Measurements from ENCODE around the gene BFAR.
"Not testable (repeated sequence)": the region's sequence is repeated elsewhere in the genome, so short reads cannot be mapped to it uniquely, and the experiment has no call there.

BFAR gene

DNA sequence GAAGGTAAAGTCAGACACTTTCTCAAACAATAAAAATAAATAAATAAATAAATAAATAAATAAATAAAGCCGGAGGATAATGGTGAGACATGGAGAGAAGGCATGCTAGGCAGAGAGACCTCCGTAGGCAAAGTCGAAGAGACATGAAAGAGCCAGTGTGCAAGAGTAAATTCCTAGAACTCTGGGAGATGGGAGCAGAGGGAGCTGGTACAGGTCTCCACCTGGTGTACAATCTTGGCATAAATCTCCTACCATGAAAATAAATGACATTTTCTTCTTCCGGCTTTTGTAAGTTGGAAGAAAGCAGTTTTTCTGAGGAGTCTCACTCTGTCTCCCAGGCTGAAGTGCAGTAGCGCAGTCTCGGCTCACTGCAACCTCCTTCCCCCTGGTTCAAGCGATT is 69.1 kb downstream of the BFAR start:
- DNase-seq, result not testable (repeated sequence)

DNA sequence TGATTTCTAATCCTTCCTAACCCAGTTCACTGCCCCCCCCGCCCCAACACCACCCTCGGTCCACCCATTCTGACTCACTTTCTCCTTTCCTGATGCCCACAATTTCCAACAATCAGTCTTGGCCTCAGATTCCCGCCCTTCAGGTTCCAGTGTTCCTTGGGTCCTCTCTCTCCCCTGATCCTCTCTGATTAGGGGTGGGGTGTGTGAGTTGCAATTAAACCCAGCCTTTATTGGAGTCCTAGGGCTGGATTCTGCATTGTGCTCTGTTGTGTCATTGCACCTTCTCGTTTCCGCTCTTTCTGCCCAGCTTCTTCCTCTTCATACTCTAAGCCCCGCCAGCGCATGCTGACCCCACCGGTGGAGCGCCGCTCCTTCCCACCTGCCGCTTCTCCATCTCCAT is 69.9 kb downstream of the BFAR start:
- not testable (repeated sequence) for DNase-seq

DNA sequence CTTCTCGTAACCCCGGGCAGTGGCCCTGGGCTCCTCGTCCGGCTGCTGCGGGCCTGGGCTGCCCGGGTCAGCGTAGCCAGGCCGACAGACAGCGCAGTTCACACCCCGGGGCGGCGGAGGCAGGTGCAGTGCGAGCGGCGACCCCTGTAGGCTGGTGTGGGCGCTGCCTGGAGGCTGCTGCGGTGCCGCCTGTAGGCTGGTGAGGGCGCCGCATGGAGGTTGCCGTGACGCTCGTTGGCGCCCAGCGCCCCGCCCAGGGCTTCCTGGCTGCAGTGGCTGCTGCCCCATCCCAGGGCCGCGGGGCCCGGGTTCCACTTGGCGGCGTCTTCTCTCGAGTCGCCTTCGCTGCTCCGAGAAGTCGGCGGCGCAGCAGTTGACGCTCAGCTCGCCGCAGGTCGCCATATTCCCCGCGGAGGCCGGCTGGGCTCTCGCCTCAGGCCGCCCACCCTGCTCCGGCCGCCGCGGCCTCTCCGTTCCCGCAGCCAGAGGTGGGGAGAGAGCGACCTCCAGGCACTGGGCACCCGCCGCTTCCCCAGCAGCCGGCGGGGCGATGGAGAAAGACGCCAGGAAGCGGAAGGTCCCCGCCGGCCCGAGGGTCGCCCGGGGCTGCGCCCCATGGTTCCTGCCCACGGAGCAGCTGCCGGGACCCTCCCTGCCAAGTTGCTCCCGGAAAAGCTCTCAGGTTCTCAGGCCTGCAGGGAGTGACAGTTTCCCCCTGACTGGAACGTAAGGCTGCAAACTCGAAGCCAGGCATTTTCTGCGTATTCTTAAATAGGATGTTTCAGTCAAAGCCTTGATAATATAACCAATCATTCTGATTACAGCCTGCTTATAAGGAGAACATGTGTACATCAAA is 70.6 kb downstream of the BFAR start, which contains the start of gene NPIPA3:
NPIPA3 (plus strand) TSS at position 256 of the 856 bp plus-strand sequence. CDS start 5,533 bp downstream, outside the sequence.
- DNase-seq, result not testable (repeated sequence)

Data from GOT3 (cell line).